AG04449 (cell line): ENCODE results near the gene PPP1R3F.
"Not testable (repeated sequence)": the region's sequence is repeated elsewhere in the genome, so short reads cannot be mapped to it uniquely, and the experiment has no call there.

Experiments
- CTCF ChIA-PET: fragments of 350-600 bp; formaldehyde crosslinking; extraction: SDS; loops from one replicate; lab custom pipeline; 2021; ENCODE audit warnings: antibody characterized with exemption; lab: Yijun Ruan, JAX
- POLR2A ChIA-PET: fragments of 400-600, 350-600 bp; formaldehyde crosslinking; extraction: SDS; loops from one replicate; lab custom pipeline; 2020; ENCODE audit warnings: antibody characterized with exemption, inconsistent platforms; lab: Yijun Ruan, JAX
- DNase-seq: peaks from one replicate; pipeline ENCODE4 v3.0.0-alpha.2; 2010; ENCODE audit warnings: low read depth, low spot score
- H3K4me3 ChIP-seq: 2 replicates; pipeline ENCODE4 v1.5.1; 2011; ENCODE audit warnings: low read depth, mild to moderate bottlenecking, control low read depth, low read length
- CTCF ChIP-seq: IDR thresholded peaks from one replicate; pipeline ENCODE4 v1.5.1; 2011; ENCODE audit warnings: mild to moderate bottlenecking, moderate library complexity, low read length, control low read depth, inconsistent platforms; ENCODE audit not compliant: insufficient read depth; ENCODE audit errors: missing control alignments

Gene PPP1R3F

GRCh38 chrX:49310371-49310770, 40.8 kb downstream of the PPP1R3F start:
- no peak for DNase-seq
- ChIA-PET POLR2A (no interaction called here), CTCF (no interaction called here)
- no peak for TF ChIP-seq CTCF
- no peak overlapping the region for H3K4me3 ChIP-seq

- H3K4me3 ChIP-seq: no peak overlapping the region
- DNase-seq: no peak
- POLR2A ChIA-PET: no interaction called here
- CTCF ChIA-PET: no interaction called here
- TF ChIP-seq CTCF: no peak
These were observed 42.6 kb downstream of the PPP1R3F start for GRCh38 chrX:49312176-49312575.

GRCh38 chrX:49316085-49316484, 46.5 kb downstream of the PPP1R3F start:
- no peak for TF ChIP-seq CTCF
- POLR2A ChIA-PET: no interaction called here
- H3K4me3 ChIP-seq: no peak overlapping the region
- CTCF ChIA-PET: no interaction called here
- DNase-seq: no peak

- H3K4me3 ChIP-seq, CTCF ChIA-PET, DNase-seq, POLR2A ChIA-PET: not testable (repeated sequence)
These were observed 52.1 kb downstream of the PPP1R3F start, which contains the start of gene GAGE12J for GRCh38 chrX:49321737-49322136. Gene GAGE12J, plus strand, starts transcription at chrX:49322037. Its CDS starts 1,157 bp downstream, at chrX:49323194.

GRCh38 chrX:49322266-49322665, 52.7 kb downstream of the PPP1R3F start:
- CTCF ChIA-PET, POLR2A ChIA-PET, H3K4me3 ChIP-seq, DNase-seq: not testable (repeated sequence)

GRCh38 chrX:49323735-49324134, 54.1 kb downstream of the PPP1R3F start:
- POLR2A ChIA-PET, DNase-seq, CTCF ChIA-PET, H3K4me3 ChIP-seq: not testable (repeated sequence)

- POLR2A ChIA-PET, DNase-seq, CTCF ChIA-PET, H3K4me3 ChIP-seq: not testable (repeated sequence)
These were observed 60.8 kb downstream of the PPP1R3F start for GRCh38 chrX:49330421-49330820.

- POLR2A ChIA-PET, DNase-seq, CTCF ChIA-PET, H3K4me3 ChIP-seq: not testable (repeated sequence)
These were observed 61.7 kb downstream of the PPP1R3F start, which contains the start of gene GAGE13 for GRCh38 chrX:49331282-49331681. Gene GAGE13, plus strand, starts transcription at chrX:49331582. Its CDS starts 1,156 bp downstream, at chrX:49332738.

- DNase-seq, CTCF ChIA-PET, POLR2A ChIA-PET, H3K4me3 ChIP-seq: not testable (repeated sequence)
These were observed 62.2 kb downstream of the PPP1R3F start for GRCh38 chrX:49331841-49332240.
